SK-N-SH treated with all-trans-retinoic acid at 6 μM for 48 hours (cell line): ENCODE measurements around the gene STAMBP.
"Not testable (repeated sequence)": the region's sequence is repeated elsewhere in the genome, so short reads cannot be mapped to it uniquely, and the experiment has no call there.

ENCODE experiments used
- ATAC-seq: fragments of 200-7000 bp; cut with Tn5 transposase; 3 replicates; pipeline ENCODE4 v1.9.1; 2020; ENCODE audit warnings: mild to moderate bottlenecking, moderate library complexity
- ARNTL ChIP-seq: fragments of 450-650 bp; formaldehyde crosslinking; IDR thresholded peaks from 2 replicates; pipeline ENCODE4 v1.5.0; 2020; ENCODE audit warnings: low read depth, mild to moderate bottlenecking, moderate library complexity, borderline replicate concordance
- BACH2 ChIP-seq: fragments of 250-450 bp; sonication (Bioruptor Pico); IDR thresholded peaks from 2 replicates; pipeline ENCODE4 v1.9.0; 2021; ENCODE audit warnings: mild to moderate bottlenecking, borderline replicate concordance
- CREB5 ChIP-seq: fragments of 250-450 bp; sonication (Bioruptor Pico); IDR thresholded peaks from 2 replicates; pipeline ENCODE4 v1.5.1; 2020; ENCODE audit warnings: low read depth, mild to moderate bottlenecking, moderate library complexity
- CSDC2 ChIP-seq: fragments of 250-450 bp; sonication (Bioruptor Pico); IDR thresholded peaks from 2 replicates; pipeline ENCODE4 v1.5.0; 2020; ENCODE audit warnings: mild to moderate bottlenecking, moderate library complexity
- CSRNP3 ChIP-seq: fragments of 250-450 bp; sonication (Bioruptor Pico); IDR thresholded peaks from 2 replicates; pipeline ENCODE4 v1.5.1; 2021; ENCODE audit warnings: mild to moderate bottlenecking, moderate library complexity
- ESRRG ChIP-seq: fragments of 250-450 bp; sonication (Bioruptor Pico); IDR thresholded peaks from 2 replicates; pipeline ENCODE4 v1.6.1; 2021; ENCODE audit warnings: mild to moderate bottlenecking
- ISL1 ChIP-seq: fragments of 250-450 bp; sonication (Bioruptor Pico); IDR thresholded peaks from 2 replicates; pipeline ENCODE4 v2.1.2; 2022; ENCODE audit warnings: mild to moderate bottlenecking, moderate library complexity
- PATZ1 ChIP-seq: fragments of 250-450 bp; sonication (Bioruptor Pico); IDR thresholded peaks from 2 replicates; pipeline ENCODE4 v1.8.0; 2020; ENCODE audit warnings: mild to moderate bottlenecking, moderate library complexity, borderline replicate concordance
- POU6F1 ChIP-seq: fragments of 250-450 bp; sonication (Bioruptor Pico); IDR thresholded peaks from 2 replicates; pipeline ENCODE4 v1.8.0; 2021; ENCODE audit warnings: low read depth, mild to moderate bottlenecking, moderate library complexity, borderline replicate concordance
- PPARA ChIP-seq: fragments of 250-450 bp; sonication (Bioruptor Pico); IDR thresholded peaks from 2 replicates; pipeline ENCODE4 v1.5.0; 2020; ENCODE audit warnings: mild to moderate bottlenecking, borderline replicate concordance
- RARB ChIP-seq: fragments of 250-450 bp; sonication (Bioruptor Pico); IDR thresholded peaks from 2 replicates; pipeline ENCODE4 v1.8.0; 2021; ENCODE audit warnings: mild to moderate bottlenecking, moderate library complexity
- SNAI2 ChIP-seq: fragments of 250-450 bp; sonication (Bioruptor Pico); IDR thresholded peaks from 2 replicates; pipeline ENCODE4 v1.5.0; 2020; ENCODE audit warnings: mild to moderate bottlenecking, moderate library complexity
- TCF4 ChIP-seq: fragments of 250-450 bp; sonication (Bioruptor Pico); IDR thresholded peaks from 2 replicates; pipeline ENCODE4 v1.8.0; 2021; ENCODE audit warnings: mild to moderate bottlenecking, moderate library complexity, borderline replicate concordance
- TOX ChIP-seq: fragments of 250-450 bp; sonication (Bioruptor Pico); IDR thresholded peaks from 2 replicates; pipeline ENCODE4 v1.8.0; 2021; ENCODE audit warnings: mild to moderate bottlenecking, moderate library complexity, borderline replicate concordance
- ZFP3 ChIP-seq: fragments of 250-450 bp; sonication (Bioruptor Pico); IDR thresholded peaks from 2 replicates; pipeline ENCODE4 v1.5.0; 2020; ENCODE audit warnings: mild to moderate bottlenecking, moderate library complexity
- ZFP30 ChIP-seq: fragments of 450-650 bp; formaldehyde crosslinking; IDR thresholded peaks from 2 replicates; pipeline ENCODE4 v1.5.0; 2022; ENCODE audit warnings: mild to moderate bottlenecking, moderate library complexity
- ZNF565 ChIP-seq: fragments of 450-650 bp; formaldehyde crosslinking; conservative IDR thresholded peaks from 2 replicates; pipeline ENCODE4 v1.5.0; 2020; ENCODE audit warnings: low read depth, mild to moderate bottlenecking, moderate library complexity
- ZNF70 ChIP-seq: fragments of 450-650 bp; formaldehyde crosslinking; IDR thresholded peaks from 2 replicates; pipeline ENCODE4 v1.5.0; 2020; ENCODE audit warnings: mild to moderate bottlenecking, moderate library complexity
- ZNF8 ChIP-seq: fragments of 450-650 bp; formaldehyde crosslinking; IDR thresholded peaks from 2 replicates; pipeline ENCODE4 v1.5.0; 2020; ENCODE audit warnings: mild to moderate bottlenecking, moderate library complexity

Gene STAMBP

GRCh38 chr2:73780237-73780582 is 48.6 kb upstream of the STAMBP start:
- no peak for TF ChIP-seq ZNF70 (CRISPR knock-in tag)
- no peak for TF ChIP-seq ISL1 (CRISPR knock-in tag)
- TF ChIP-seq ZFP30 (CRISPR knock-in tag): no peak
- no peak for TF ChIP-seq TCF4 (CRISPR knock-in tag)
- peak; percentile 35 for ATAC-seq

GRCh38 chr2:73783402-73783801 is 45.4 kb upstream of the STAMBP start:
- ATAC-seq: not testable (repeated sequence)

- ATAC-seq: not testable (repeated sequence)
Measured at GRCh38 chr2:73783883-73784282, 44.9 kb upstream of the STAMBP start, which contains the start of gene C2orf78. Gene C2orf78 (plus strand): TSS chr2:73784183. CDS start chr2:73784310, 127 bp downstream.

GRCh38 chr2:73811878-73812277 is 16.9 kb upstream of the STAMBP start:
- TF ChIP-seq ZNF565 (CRISPR knock-in tag) (no peak), TOX (no peak), ZNF70 (CRISPR knock-in tag) (no peak), CREB5 (no peak), ZFP3 (CRISPR knock-in tag) (no peak), RARB (CRISPR knock-in tag) (no peak), ZNF8 (no peak), ESRRG (no peak), BACH2 (CRISPR knock-in tag) (no peak), CSRNP3 (CRISPR knock-in tag) (no peak), ISL1 (CRISPR knock-in tag) (no peak), ZFP30 (CRISPR knock-in tag) (no peak)
- ATAC-seq: no peak

- no peak for ATAC-seq
- TF ChIP-seq POU6F1: no peak
- TF ChIP-seq ZNF565 (CRISPR knock-in tag): no peak
- TF ChIP-seq BACH2 (CRISPR knock-in tag): no peak
- TF ChIP-seq ZFP3 (CRISPR knock-in tag): no peak
- TF ChIP-seq ZNF70 (CRISPR knock-in tag): no peak
- TF ChIP-seq ZFP30 (CRISPR knock-in tag): no peak
- TF ChIP-seq SNAI2: no peak
- TF ChIP-seq ISL1 (CRISPR knock-in tag): no peak
- no peak for TF ChIP-seq PATZ1 (CRISPR knock-in tag)
Measured at GRCh38 chr2:73812635-73813034, 16.1 kb upstream of the STAMBP start.

GRCh38 chr2:73818296-73818695 is 10.5 kb upstream of the STAMBP start:
- ATAC-seq: no peak
- TF ChIP-seq ISL1 (CRISPR knock-in tag): no peak
- no peak for TF ChIP-seq TCF4 (CRISPR knock-in tag)
- TF ChIP-seq ARNTL (CRISPR knock-in tag): no peak
- no peak for TF ChIP-seq ZFP30 (CRISPR knock-in tag)
- TF ChIP-seq ZFP3 (CRISPR knock-in tag): no peak

- no peak for ATAC-seq
Measured at GRCh38 chr2:73821227-73821626, 7.5 kb upstream of the STAMBP start.

More at GRCh38 chr2:73821227-73821626, 7.5 kb upstream of the STAMBP start:
- no peak for TF ChIP-seq TOX
- no peak for TF ChIP-seq ZNF565 (CRISPR knock-in tag)
- no peak for TF ChIP-seq PPARA
- no peak for TF ChIP-seq CSDC2 (CRISPR knock-in tag)
- TF ChIP-seq PATZ1 (CRISPR knock-in tag): no peak
